H1 (cell line): ENCODE measurements around the gene KCNQ1. TPM values are rescaled to one million over a fixed set of nuclear protein-coding genes. Genes with fewer than 3 reads are reported as not detected.

Source experiments
- CTCF ChIA-PET: fragments of 300-600 bp; sonication (Branson Sonifier 250); formaldehyde crosslinking; loops from one replicate; lab custom pipeline; 2021; ENCODE audit not compliant: partially characterized antibody; lab: Charles Lee
- POLR2A ChIA-PET: fragments of 300-600 bp; sonication (Branson Sonifier 250); formaldehyde crosslinking; loops from one replicate; lab custom pipeline; 2021; ENCODE audit warnings: inconsistent platforms; ENCODE audit not compliant: partially characterized antibody; lab: Charles Lee
- DNase-seq, 2 experiments: peaks; one replicate each; pipeline versions ENCODE4 v3.0.0 to v3.0.0-alpha.2; 2010 to 2022; ENCODE audit warnings: low spot score in 2 of 2, low read depth in 1 of 2, mixed read lengths in 1 of 2
- FAIRE-seq: peaks from 2 replicates; lab custom pipeline; 2011; peaks lifted over from hg19 to GRCh38; lab: Jason Lieb, UNC
- H2AFZ ChIP-seq: 2 replicates; pipeline ENCODE4 v1.8.1; 2012; ENCODE audit warnings: low read length, inconsistent platforms
- H2AK5ac ChIP-seq: 2 replicates; pipeline ENCODE4 v1.6.1; 2013; ENCODE audit warnings: low read depth, low read length
- H2BK120ac ChIP-seq: replicated peaks from 2 replicates; pipeline ENCODE3; 2013; ENCODE audit warnings: low read depth, low read length, inconsistent platforms
- H2BK12ac ChIP-seq: 2 replicates; pipeline ENCODE4 v1.6.1; 2013; ENCODE audit warnings: low read depth, low read length
- H2BK15ac ChIP-seq: 2 replicates; pipeline ENCODE4 v1.6.1; 2013; ENCODE audit warnings: low read length
- H2BK20ac ChIP-seq: 2 replicates; pipeline ENCODE4 v1.6.1; 2013; ENCODE audit warnings: low read length
- H2BK5ac ChIP-seq: 2 replicates; pipeline ENCODE4 v1.6.1; 2013; ENCODE audit warnings: low read depth, low read length
- H3K14ac ChIP-seq: 2 replicates; pipeline ENCODE4 v1.6.1; 2013; ENCODE audit warnings: inconsistent platforms; ENCODE audit not compliant: insufficient read length
- H3K18ac ChIP-seq: 2 replicates; pipeline ENCODE4 v1.6.1; 2013; ENCODE audit warnings: low read length; ENCODE audit errors: extremely low read depth
- H3K23ac ChIP-seq: 2 replicates; pipeline ENCODE4 v1.6.1; 2013; ENCODE audit warnings: inconsistent platforms; ENCODE audit not compliant: insufficient read length
- H3K23me2 ChIP-seq: 2 replicates; pipeline ENCODE4 v1.6.1; 2013; ENCODE audit warnings: low read depth, low read length
- H3K27ac ChIP-seq: 2 replicates; pipeline ENCODE4 v1.6.1; 2011; ENCODE audit warnings: low read depth, low read length, inconsistent platforms
- H3K27me3 ChIP-seq, 4 experiments: replicated peaks in 1 of 4; 1 replicate in 1 of 4; 2 replicates in 3 of 4; pipeline versions ENCODE4 v1.6.1 to v1.8.1; 2011 to 2013; ENCODE audit warnings: low read length in 3 of 4, mild to moderate bottlenecking in 3 of 4, inconsistent platforms in 2 of 4, mixed read lengths in 2 of 4, moderate library complexity in 1 of 4; ENCODE audit not compliant: control insufficient read depth in 3 of 4, insufficient read depth in 3 of 4; ENCODE audit errors: extremely low read depth in 1 of 4
- H3K36me3 ChIP-seq, 4 experiments: 2 replicates each; pipeline versions ENCODE4 v1.6.1 to v1.8.1; 2011 to 2013; ENCODE audit warnings: mild to moderate bottlenecking in 4 of 4, low read length in 3 of 4, moderate library complexity in 2 of 4, control low read depth in 1 of 4, inconsistent platforms in 1 of 4; ENCODE audit not compliant: insufficient read depth in 4 of 4, control insufficient read depth in 2 of 4
- H3K4ac ChIP-seq: replicated peaks from 2 replicates; pipeline ENCODE3; 2013; ENCODE audit warnings: low read length, low read depth, mixed read lengths, inconsistent platforms; ENCODE audit not compliant: insufficient read length
- H3K4me1 ChIP-seq, 4 experiments: replicated peaks in 1 of 4; 1 replicate in 1 of 4; 2 replicates in 3 of 4; pipeline versions ENCODE4 v1.6.1 to v1.8.1; 2011 to 2013; ENCODE audit warnings: low read length in 3 of 4, inconsistent platforms in 2 of 4, mixed read lengths in 1 of 4; ENCODE audit not compliant: insufficient read depth in 4 of 4, control insufficient read depth in 3 of 4
- H3K4me2 ChIP-seq, 2 experiments: 2 replicates each; pipeline versions ENCODE4 v1.6.1 to v1.8.1; 2011 to 2013; ENCODE audit warnings: low read depth in 2 of 2, low read length in 2 of 2, control low read depth in 1 of 2, inconsistent platforms in 1 of 2, mild to moderate bottlenecking in 1 of 2; ENCODE audit not compliant: insufficient read depth in 1 of 2
- H3K4me3 ChIP-seq, 4 experiments: fragments of 200-600, 300-600 bp in 1 of 4; sonication (generic), shearing (Covaris generic), sonication (Bioruptor Twin) in 1 of 4; 2 replicates each; pipeline versions ENCODE4 v1.5.1 to v1.8.1; 2011 to 2016; ENCODE audit warnings: low read length in 4 of 4, low read depth in 3 of 4, control low read depth in 2 of 4, inconsistent platforms in 2 of 4, mild to moderate bottlenecking in 2 of 4, mixed read lengths in 1 of 4, moderate library complexity in 1 of 4; ENCODE audit not compliant: insufficient read depth in 2 of 4; ENCODE audit errors: extremely low read depth in 1 of 4
- H3K56ac ChIP-seq: replicated peaks from 2 replicates; pipeline ENCODE3; 2013; ENCODE audit warnings: low read depth, mild to moderate bottlenecking, mixed read lengths, low read length, inconsistent platforms; ENCODE audit not compliant: insufficient read length
- H3K79me1 ChIP-seq: 2 replicates; pipeline ENCODE4 v1.6.1; 2013; ENCODE audit warnings: low read depth, low read length, control low read depth
- H3K79me2 ChIP-seq, 2 experiments: 2 replicates each; pipeline versions ENCODE4 v1.6.1 to v1.8.1; 2012 to 2013; ENCODE audit warnings: low read length in 2 of 2, mild to moderate bottlenecking in 2 of 2, inconsistent platforms in 1 of 2; ENCODE audit not compliant: insufficient read depth in 2 of 2, control insufficient read depth in 1 of 2
- H3K9ac ChIP-seq, 4 experiments: replicated peaks in 1 of 4; 1 replicate in 1 of 4; 2 replicates in 3 of 4; pipeline versions ENCODE4 v1.6.1 to v1.8.1; 2011 to 2013; ENCODE audit warnings: low read depth in 3 of 4, low read length in 3 of 4, control low read depth in 2 of 4, mild to moderate bottlenecking in 2 of 4, moderate library complexity in 2 of 4, inconsistent platforms in 1 of 4; ENCODE audit errors: extremely low read depth in 1 of 4
- H3K9me3 ChIP-seq, 2 experiments: 2 replicates each; pipeline versions ENCODE4 v1.6.1 to v1.8.1; 2012 to 2013; ENCODE audit warnings: mild to moderate bottlenecking in 2 of 2, moderate library complexity in 2 of 2, control low read depth in 1 of 2, inconsistent platforms in 1 of 2, low read depth in 1 of 2, low read length in 1 of 2, mixed read lengths in 1 of 2; ENCODE audit not compliant: insufficient read depth in 2 of 2
- H4K20me1 ChIP-seq, 2 experiments: replicated peaks in 1 of 2; 2 replicates each; pipeline versions ENCODE3 to v1.8.1; 2011 to 2013; ENCODE audit warnings: inconsistent platforms in 2 of 2, low read length in 2 of 2, mild to moderate bottlenecking in 1 of 2; ENCODE audit not compliant: insufficient read depth in 2 of 2, control insufficient read depth in 1 of 2
- H4K5ac ChIP-seq: 2 replicates; pipeline ENCODE4 v1.6.1; 2013; ENCODE audit warnings: low read length, low read depth, mixed read lengths, inconsistent platforms; ENCODE audit not compliant: insufficient read length
- H4K8ac ChIP-seq: 2 replicates; pipeline ENCODE4 v1.8.0; 2013; ENCODE audit warnings: mild to moderate bottlenecking, moderate library complexity, low read length, inconsistent platforms; ENCODE audit not compliant: insufficient read depth; ENCODE audit errors: extremely low read depth
- H4K91ac ChIP-seq: replicated peaks from 2 replicates; pipeline ENCODE3; 2013; ENCODE audit warnings: low read length, mixed read lengths, inconsistent platforms; ENCODE audit not compliant: insufficient read length
- GTF2F1 ChIP-seq: IDR thresholded peaks from 2 replicates; pipeline ENCODE4 v1.6.1; 2012; ENCODE audit warnings: low read depth, low read length, improper control_type of control experiment, borderline replicate concordance
- SP1 ChIP-seq: IDR thresholded peaks from 2 replicates; pipeline ENCODE4 v1.6.1; 2011; ENCODE audit warnings: low read depth, low read length
- TBP ChIP-seq: IDR thresholded peaks from 2 replicates; pipeline ENCODE4 v1.6.1; 2011; ENCODE audit warnings: low read depth, low read length, improper control_type of control experiment
- WGBS, 2 experiments: shearing (Covaris generic) in 1 of 2; methylation state at CpG; one replicate each; pipeline versions ENCODE4 v1.1.6 to v1.1.7; 2013 to 2015; ENCODE audit warnings: low lambda C conversion rate in 2 of 2, mixed read lengths in 2 of 2, inconsistent platforms in 1 of 2, low coverage in 1 of 2, missing lambda C conversion rate in 1 of 2; ENCODE audit not compliant: insufficient replicate concordance in 2 of 2, insufficient coverage in 1 of 2, insufficient read length in 1 of 2; ENCODE audit errors: extremely low coverage in 1 of 2, missing lambda C conversion rate in 1 of 2; 5-methylcytosine and 5-hydroxymethylcytosine counted together
- polyA plus RNA-seq, 7 experiments: library from polyadenylated mRNA; depleted of rRNA in 3 of 7; stranded (reverse) in 5 of 7; unstranded in 2 of 7; fragments of >200 nt in 5 of 7; fragments of 200-250 nt in 2 of 7; gene quantifications; 1 replicate in 5 of 7; 2 replicates in 1 of 7; 4 replicates in 1 of 7; pipeline versions ENCODE4 v1.2.1 to v1.2.3, GENCODE V29; 2011 to 2013; ENCODE audit warnings: missing spikeins in 2 of 7, mixed read lengths in 2 of 7
- total RNA-seq: library from RNA; stranded (reverse); fragmentation: NEBNext Ultra II Directional; extraction: Animal tissue kit (Norgen Biotek cat#: 25700); gene quantifications from 2 replicates; pipeline ENCODE4 v1.2.1, GENCODE V29; 2021
- TF ChIP-seq, protein P1 (sequence below): IDR thresholded peaks from 2 replicates; pipeline ENCODE4 v1.6.1; 2012; ENCODE audit warnings: inconsistent platforms

The KCNQ1 gene
- total and polyA plus RNA-seq, 2 of the 8 experiments (the other 6 are each of a cell fraction or from before 2014, with no cell fraction given) = 1.9 to 2.0 TPM

DNA sequence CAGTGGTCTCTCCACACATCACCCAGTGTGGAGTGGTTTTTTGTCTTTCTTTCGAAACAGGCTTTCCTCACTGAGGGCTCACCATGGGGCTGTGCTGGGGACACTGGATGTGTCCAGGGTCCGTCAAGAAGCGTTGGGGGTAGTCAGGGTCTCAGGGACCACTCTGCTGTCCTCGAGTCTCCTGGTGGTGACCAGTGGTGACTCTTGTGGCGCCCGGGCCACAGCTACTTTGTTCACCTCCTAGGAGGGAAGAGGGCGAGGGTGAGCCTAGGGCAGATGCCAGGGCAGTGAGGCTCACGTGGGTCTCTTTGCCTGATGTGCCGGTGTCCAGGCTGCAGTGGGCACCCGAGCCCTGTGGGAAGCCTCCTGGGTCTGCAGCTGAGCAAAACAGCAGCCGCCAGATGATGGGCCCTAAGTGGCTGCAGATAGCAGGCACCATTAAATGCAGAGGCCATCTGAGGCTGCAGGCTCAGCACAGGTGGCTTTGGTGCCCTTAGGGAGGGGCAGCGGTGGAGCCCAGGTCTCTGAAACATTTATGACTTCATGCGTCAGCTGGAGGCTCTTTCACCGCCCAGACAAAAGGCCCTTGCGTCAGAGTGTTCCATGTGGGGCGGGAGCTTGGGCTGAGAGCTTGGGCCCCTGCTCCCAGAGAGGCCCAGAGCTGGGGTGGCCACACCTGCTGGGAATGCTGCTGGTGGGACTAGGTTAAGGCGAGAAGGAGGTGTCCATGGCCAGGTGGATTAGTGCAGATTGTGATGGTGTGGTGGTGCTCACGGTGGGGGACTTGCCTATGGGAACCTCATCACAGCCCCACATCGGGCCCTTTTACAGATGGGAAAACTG, 29.5 kb downstream of the KCNQ1 start:
- Histone ChIP-seq H3K79me2 (no peaks in the 10 kb centered on the region), H3K4ac (no peak overlapping the region), H2BK5ac (no peak overlapping the region), H3K4me3 (no peak overlapping the region), H2AFZ (no peak overlapping the region), H3K4me2 (no peak overlapping the region), H3K27me3 (peaks cover 0 to 22% (median 14%) of the 10 kb centered on the region in 4 experiments; a peak in 6 of 7 replicates), H3K23me2 (no peaks in the 10 kb centered on the region; the same call in 1 of the 2 replicates), H4K20me1 (peaks cover 0 to 7% of the 10 kb centered on the region in 2 experiments), H3K9me3 (peaks cover under 1 to 4% of the 10 kb centered on the region in 2 experiments; a peak in 2 of 4 replicates), H3K79me1 (no peaks in the 10 kb centered on the region), H4K91ac (no peak overlapping the region), H3K9ac (no peak overlapping the region), H3K27ac (no peak overlapping the region), H2BK20ac (no peak overlapping the region), H2BK12ac (no peak overlapping the region), H3K4me1 (no peaks in the 10 kb centered on the region), H2AK5ac (no peak overlapping the region), H3K36me3 (no peaks in the 10 kb centered on the region), H3K18ac (no peak overlapping the region), H3K56ac (no peak overlapping the region), H3K14ac (no peak overlapping the region), H4K8ac (peak overlapping the region; percentile 38), H2BK120ac (no peak overlapping the region), H4K5ac (no peak overlapping the region), H3K23ac (no peak overlapping the region), H2BK15ac (no peak overlapping the region)
- WGBS, 2 experiments = 83% methylated on average over 19 of the region's 19 CpGs; no CpG with 5 or more reads in 1 of the 2 experiments
- CTCF ChIA-PET = interaction anchor here (1.1 to 1.9 kb wide), 5 partner anchors 21 to 414 kb away, joined by 3 to 15 read pairs (median 4); no protein-coding TSS in a partner anchor
- POLR2A ChIA-PET = interaction anchor here (1.3 kb wide), 1 partner anchor 14 kb away, joined by 3 read pairs; no protein-coding TSS in a partner anchor
- TF ChIP-seq TBP (no peak), GTF2F1 (no peak), SP1 (no peak)
- TF ChIP-seq, protein P1, sequence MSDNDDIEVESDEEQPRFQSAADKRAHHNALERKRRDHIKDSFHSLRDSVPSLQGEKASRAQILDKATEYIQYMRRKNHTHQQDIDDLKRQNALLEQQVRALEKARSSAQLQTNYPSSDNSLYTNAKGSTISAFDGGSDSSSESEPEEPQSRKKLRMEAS = no peak
- no peak for DNase-seq
- FAIRE-seq = no peak
